AG10803 (cell line): Measurements from ENCODE around the gene PPIL6.
A peak's percentile ranks its signal among the peaks of the same experiment; 100 is the strongest.

Source experiments
- DNase-seq: peaks from one replicate; pipeline ENCODE4 v3.0.0; 2010; ENCODE audit warnings: low read depth
- H3K4me3 ChIP-seq: 2 replicates; pipeline ENCODE4 v1.5.1; 2011; ENCODE audit warnings: mild to moderate bottlenecking, low read length, control low read depth
- CTCF ChIP-seq: conservative IDR thresholded peaks from 2 replicates; pipeline ENCODE4 v1.5.1; 2011; ENCODE audit warnings: mild to moderate bottlenecking, low read length, control low read depth, inconsistent platforms

The PPIL6 gene

GRCh38 chr6:109482905-109483734 lies 42.7 kb upstream of the PPIL6 start, which contains the start of gene ZBTB24:
Gene ZBTB24 (minus strand): TSS chr6:109483219. CDS start chr6:109482026, 1,193 bp downstream.
- no peak for TF ChIP-seq CTCF
- peak; percentile 89 for DNase-seq
- peak within 1 kb of the TSS; percentile 82 for H3K4me3 ChIP-seq

- TF ChIP-seq CTCF: no peak
- no peak overlapping the region; the same call in 1 of the 2 replicates for H3K4me3 ChIP-seq
- no peak for DNase-seq
Measured at GRCh38 chr6:109480993-109481480, 40.6 kb upstream of the PPIL6 start.

- TF ChIP-seq CTCF: no peak
- H3K4me3 ChIP-seq: peak overlapping the region; percentile 15
- DNase-seq: no peak
Measured at GRCh38 chr6:109478841-109479624, 38.6 kb upstream of the PPIL6 start.

- H3K4me3 ChIP-seq: peak overlapping the region; percentile 20; the same call in 1 of the 2 replicates
- TF ChIP-seq CTCF: no peak
- peak; percentile 86 for DNase-seq
Measured at GRCh38 chr6:109478222-109478805, 37.9 kb upstream of the PPIL6 start.

- no peak for TF ChIP-seq CTCF
- H3K4me3 ChIP-seq: peak overlapping the region; percentile 26
- no peak for DNase-seq
Measured at GRCh38 chr6:109477725-109478124, 37.3 kb upstream of the PPIL6 start.

GRCh38 chr6:109477184-109477583 lies 36.8 kb upstream of the PPIL6 start:
- no peak for TF ChIP-seq CTCF
- no peak overlapping the region for H3K4me3 ChIP-seq
- DNase-seq: no peak
